ENCODE data around the gene CEMIP.

CEMIP gene

GRCh38 chr15:80923668-80924067 lies 144.5 kb downstream of the CEMIP start:
- no peaks in the 10 kb centered on the region for H3K36me3 ChIP-seq (ENCODE audit: control insufficient read depth in 2 of 2, insufficient read depth in 1 of 2, low read length in 2 of 2)
- ChIA-PET CTCF (no interaction called here), POLR2A (no interaction called here)
- no peak for TF ChIP-seq ZNF544 (tag by site-specific recombination; IDR thresholded peaks at IDR 0.05)
- no peak for TF ChIP-seq FEZF1 (tag by site-specific recombination; IDR thresholded peaks at IDR 0.05)
- no peak for TF ChIP-seq ZNF555 (tag by site-specific recombination; conservative IDR thresholded peaks at IDR 0.05)
- no peak for TF ChIP-seq ZXDB (tag by site-specific recombination; IDR thresholded peaks at IDR 0.05)
- no peak overlapping the region for H3K4me3 ChIP-seq (ENCODE audit: low read depth, low read length)
- no peaks in the 10 kb centered on the region for H3K9me3 ChIP-seq (ENCODE audit: control insufficient read depth, insufficient read depth, low read depth, low read length)
- H3K4me1 ChIP-seq (ENCODE audit: control insufficient read depth, insufficient read depth, low read length): no peaks in the 10 kb centered on the region
- H3K27ac ChIP-seq (ENCODE audit: extremely low read depth, low read depth, low read length): no peak overlapping the region

- no peak overlapping the region for H3K27ac ChIP-seq (ENCODE audit: extremely low read depth, low read depth, low read length)
- ChIA-PET POLR2A (no interaction called here), CTCF (no interaction called here)
- no peaks in the 10 kb centered on the region for H3K36me3 ChIP-seq (ENCODE audit: control insufficient read depth in 2 of 2, insufficient read depth in 1 of 2, low read length in 2 of 2)
- no peak overlapping the region for H3K4me3 ChIP-seq (ENCODE audit: low read depth, low read length)
- H3K4me1 ChIP-seq (ENCODE audit: control insufficient read depth, insufficient read depth, low read length): no peaks in the 10 kb centered on the region
- TF ChIP-seq YY2 (tag by site-specific recombination; IDR thresholded peaks at IDR 0.05) (no peak), ZNF610 (tag by site-specific recombination; IDR thresholded peaks at IDR 0.05; ENCODE audit: borderline replicate concordance) (no peak), ZNF626 (tag by site-specific recombination; IDR thresholded peaks at IDR 0.05) (no peak), ZNF391 (tag by site-specific recombination; IDR thresholded peaks at IDR 0.05; ENCODE audit: borderline replicate concordance, low read depth) (no peak), ZNF677 (tag by site-specific recombination; IDR thresholded peaks at IDR 0.05) (no peak)
- H3K9me3 ChIP-seq (ENCODE audit: control insufficient read depth, insufficient read depth, low read depth, low read length): no peaks in the 10 kb centered on the region
Observed at GRCh38 chr15:80924278-80924677, 145.1 kb downstream of the CEMIP start.

DNA sequence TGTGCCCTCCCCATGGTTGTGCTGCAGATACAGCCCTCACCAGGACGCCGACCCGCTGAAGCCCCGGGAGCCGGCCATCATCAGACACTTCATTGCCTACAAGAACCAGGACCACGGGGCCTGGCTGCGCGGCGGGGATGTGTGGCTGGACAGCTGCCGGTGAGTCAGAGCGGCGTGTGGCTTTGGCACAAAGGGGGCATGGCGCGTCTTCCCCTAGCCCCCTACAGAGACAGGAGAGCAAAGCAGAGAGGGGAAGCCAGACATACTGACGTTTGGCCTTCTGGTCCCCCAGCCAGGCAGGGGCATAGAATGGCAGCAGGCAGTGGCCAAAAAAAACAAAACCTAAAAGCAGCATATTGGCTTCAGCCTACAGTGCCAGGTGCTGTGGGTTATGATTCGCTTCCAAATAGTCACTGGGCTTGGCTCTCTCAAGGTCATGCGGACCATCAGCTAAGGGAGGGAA lies 146.5 kb downstream of the CEMIP start:
- Histone ChIP-seq H3K4me3 (ENCODE audit: low read depth, low read length) (no peak overlapping the region), H3K4me1 (ENCODE audit: control insufficient read depth, insufficient read depth, low read length) (no peaks in the 10 kb centered on the region), H3K9me3 (ENCODE audit: control insufficient read depth, insufficient read depth, low read depth, low read length) (no peaks in the 10 kb centered on the region), H3K36me3 (ENCODE audit: control insufficient read depth in 2 of 2, insufficient read depth in 1 of 2, low read length in 2 of 2) (no peaks in the 10 kb centered on the region), H3K27ac (ENCODE audit: extremely low read depth, low read depth, low read length) (no peak overlapping the region)
- ChIA-PET POLR2A (no interaction called here), CTCF (interaction anchor here (0.7 kb wide), 1 partner anchor 108 kb away, joined by 3 read pairs; no protein-coding TSS in a partner anchor)
- TF ChIP-seq TCF7L2 (IDR thresholded peaks at IDR 0.05; ENCODE audit: borderline replicate concordance, low read depth, low read length) (no peak), MZF1 (tag by site-specific recombination; IDR thresholded peaks at IDR 0.05; ENCODE audit: borderline replicate concordance) (no peak), MYNN (tag by site-specific recombination; IDR thresholded peaks at IDR 0.05; ENCODE audit: borderline replicate concordance) (no peak), ZNF266 (tag by site-specific recombination; IDR thresholded peaks at IDR 0.05; ENCODE audit: low read depth) (no peak), IKZF3 (tag by site-specific recombination; IDR thresholded peaks at IDR 0.05) (no peak), ZNF600 (tag by site-specific recombination; IDR thresholded peaks at IDR 0.05) (no peak)
- TF ChIP-seq, protein P1, sequence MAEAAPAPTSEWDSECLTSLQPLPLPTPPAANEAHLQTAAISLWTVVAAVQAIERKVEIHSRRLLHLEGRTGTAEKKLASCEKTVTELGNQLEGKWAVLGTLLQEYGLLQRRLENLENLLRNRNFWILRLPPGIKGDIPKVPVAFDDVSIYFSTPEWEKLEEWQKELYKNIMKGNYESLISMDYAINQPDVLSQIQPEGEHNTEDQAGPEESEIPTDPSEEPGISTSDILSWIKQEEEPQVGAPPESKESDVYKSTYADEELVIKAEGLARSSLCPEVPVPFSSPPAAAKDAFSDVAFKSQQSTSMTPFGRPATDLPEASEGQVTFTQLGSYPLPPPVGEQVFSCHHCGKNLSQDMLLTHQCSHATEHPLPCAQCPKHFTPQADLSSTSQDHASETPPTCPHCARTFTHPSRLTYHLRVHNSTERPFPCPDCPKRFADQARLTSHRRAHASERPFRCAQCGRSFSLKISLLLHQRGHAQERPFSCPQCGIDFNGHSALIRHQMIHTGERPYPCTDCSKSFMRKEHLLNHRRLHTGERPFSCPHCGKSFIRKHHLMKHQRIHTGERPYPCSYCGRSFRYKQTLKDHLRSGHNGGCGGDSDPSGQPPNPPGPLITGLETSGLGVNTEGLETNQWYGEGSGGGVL (tag by site-specific recombination; IDR thresholded peaks at IDR 0.05): no peak
- TF ChIP-seq, protein P2, sequence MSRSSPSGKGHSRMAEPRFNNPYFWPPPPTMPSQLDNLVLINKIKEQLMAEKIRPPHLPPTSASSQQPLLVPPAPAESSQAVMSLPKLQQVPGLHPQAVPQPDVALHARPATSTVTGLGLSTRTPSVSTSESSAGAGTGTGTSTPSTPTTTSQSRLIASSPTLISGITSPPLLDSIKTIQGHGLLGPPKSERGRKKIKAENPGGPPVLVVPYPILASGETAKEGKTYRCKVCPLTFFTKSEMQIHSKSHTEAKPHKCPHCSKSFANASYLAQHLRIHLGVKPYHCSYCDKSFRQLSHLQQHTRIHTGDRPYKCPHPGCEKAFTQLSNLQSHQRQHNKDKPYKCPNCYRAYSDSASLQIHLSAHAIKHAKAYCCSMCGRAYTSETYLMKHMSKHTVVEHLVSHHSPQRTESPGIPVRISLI (tag by site-specific recombination; IDR thresholded peaks at IDR 0.05): no peak

GRCh38 chr15:80926126-80926525 lies 147.0 kb downstream of the CEMIP start:
- Histone ChIP-seq H3K36me3 (ENCODE audit: control insufficient read depth in 2 of 2, insufficient read depth in 1 of 2, low read length in 2 of 2) (no peaks in the 10 kb centered on the region), H3K27ac (ENCODE audit: extremely low read depth, low read depth, low read length) (no peak overlapping the region), H3K9me3 (ENCODE audit: control insufficient read depth, insufficient read depth, low read depth, low read length) (no peaks in the 10 kb centered on the region), H3K4me3 (ENCODE audit: low read depth, low read length) (no peak overlapping the region), H3K4me1 (ENCODE audit: control insufficient read depth, insufficient read depth, low read length) (no peaks in the 10 kb centered on the region)
- POLR2A ChIA-PET: no interaction called here
- CTCF ChIA-PET: interaction anchor here (0.7 kb wide), 1 partner anchor 108 kb away, joined by 3 read pairs; no protein-coding TSS in a partner anchor
- no peak for TF ChIP-seq ZNF16 (tag by site-specific recombination; IDR thresholded peaks at IDR 0.05; ENCODE audit: low read depth)
- TF ChIP-seq ELK4 (IDR thresholded peaks at IDR 0.05; ENCODE audit: borderline replicate concordance, low read depth, low read length): no peak
- no peak for TF ChIP-seq SCRT1 (tag by site-specific recombination; IDR thresholded peaks at IDR 0.05; ENCODE audit: borderline replicate concordance)
- TF ChIP-seq EGR2 (tag by site-specific recombination; IDR thresholded peaks at IDR 0.05; ENCODE audit: low read depth): no peak
- no peak for TF ChIP-seq ZNF350 (tag by site-specific recombination; IDR thresholded peaks at IDR 0.05)

All from HEK293 (cell line).